ENCODE measurements around the gene CCL17.

Gene CCL17

GRCh38 chr16:57376313-57376818, 28.2 kb upstream of the CCL17 start:
- no peak for TF ChIP-seq CTCF (IDR thresholded peaks at IDR 0.05)
- Mint-ChIP-seq H3K9me3 (no peaks in the 10 kb centered on the region), H3K27me3 (ENCODE audit: low read depth, poor library complexity) (peaks cover 14% of the 10 kb centered on the region), H3K4me3 (no peak overlapping the region), H3K36me3 (ENCODE audit: low read depth) (no peaks in the 10 kb centered on the region), H3K4me1 (peaks cover 34% of the 10 kb centered on the region), H3K27ac (no peak overlapping the region)
- DNase-seq = no peak

GRCh38 chr16:57377080-57377841, 27.3 kb upstream of the CCL17 start:
- Mint-ChIP-seq H3K4me3 (no peak overlapping the region), H3K4me1 (peaks cover 34% of the 10 kb centered on the region), H3K27me3 (ENCODE audit: low read depth, poor library complexity) (peaks cover 12% of the 10 kb centered on the region), H3K9me3 (no peaks in the 10 kb centered on the region), H3K36me3 (ENCODE audit: low read depth) (no peaks in the 10 kb centered on the region), H3K27ac (no peak overlapping the region)
- no peak for DNase-seq
- no peak for TF ChIP-seq CTCF (IDR thresholded peaks at IDR 0.05)

GRCh38 chr16:57379579-57379978, 25.0 kb upstream of the CCL17 start:
- TF ChIP-seq CTCF (IDR thresholded peaks at IDR 0.05) = no peak

GRCh38 chr16:57380671-57381462, 23.7 kb upstream of the CCL17 start:
- Mint-ChIP-seq H3K27me3 (ENCODE audit: low read depth, poor library complexity) (peaks cover 12% of the 10 kb centered on the region), H3K4me3 (no peak overlapping the region), H3K27ac (no peak overlapping the region), H3K36me3 (ENCODE audit: low read depth) (no peaks in the 10 kb centered on the region), H3K9me3 (no peaks in the 10 kb centered on the region), H3K4me1 (peaks cover 15% of the 10 kb centered on the region)
- no peak for TF ChIP-seq CTCF (IDR thresholded peaks at IDR 0.05)
- no peak for DNase-seq

More at GRCh38 chr16:57379579-57379978, 25.0 kb upstream of the CCL17 start:
- H3K36me3 Mint-ChIP-seq (ENCODE audit: low read depth) = no peaks in the 10 kb centered on the region
- H3K4me3 Mint-ChIP-seq = no peak overlapping the region
- H3K27me3 Mint-ChIP-seq (ENCODE audit: low read depth, poor library complexity) = peaks cover 12% of the 10 kb centered on the region
- H3K4me1 Mint-ChIP-seq = peaks cover 17% of the 10 kb centered on the region
- H3K9me3 Mint-ChIP-seq = no peaks in the 10 kb centered on the region
- no peak overlapping the region for H3K27ac Mint-ChIP-seq
- DNase-seq = no peak

GRCh38 chr16:57381791-57382534, 22.6 kb upstream of the CCL17 start:
- Mint-ChIP-seq H3K36me3 (ENCODE audit: low read depth) (no peaks in the 10 kb centered on the region), H3K4me3 (no peak overlapping the region), H3K9me3 (no peaks in the 10 kb centered on the region), H3K27ac (no peak overlapping the region), H3K27me3 (ENCODE audit: low read depth, poor library complexity) (peaks cover 7% of the 10 kb centered on the region), H3K4me1 (peaks cover 20% of the 10 kb centered on the region)
- TF ChIP-seq CTCF (IDR thresholded peaks at IDR 0.05) = no peak
- no peak for DNase-seq
